Activated T-cell treated with anti-CD3 and anti-CD28 coated beads for 24 hours (primary cell): ENCODE results near the gene IQGAP1.

Experiments used
- DNase-seq: peaks from one replicate; pipeline ENCODE4 v3.0.0-alpha.2; 2020; ENCODE audit warnings: low read depth

The IQGAP1 gene

DNA sequence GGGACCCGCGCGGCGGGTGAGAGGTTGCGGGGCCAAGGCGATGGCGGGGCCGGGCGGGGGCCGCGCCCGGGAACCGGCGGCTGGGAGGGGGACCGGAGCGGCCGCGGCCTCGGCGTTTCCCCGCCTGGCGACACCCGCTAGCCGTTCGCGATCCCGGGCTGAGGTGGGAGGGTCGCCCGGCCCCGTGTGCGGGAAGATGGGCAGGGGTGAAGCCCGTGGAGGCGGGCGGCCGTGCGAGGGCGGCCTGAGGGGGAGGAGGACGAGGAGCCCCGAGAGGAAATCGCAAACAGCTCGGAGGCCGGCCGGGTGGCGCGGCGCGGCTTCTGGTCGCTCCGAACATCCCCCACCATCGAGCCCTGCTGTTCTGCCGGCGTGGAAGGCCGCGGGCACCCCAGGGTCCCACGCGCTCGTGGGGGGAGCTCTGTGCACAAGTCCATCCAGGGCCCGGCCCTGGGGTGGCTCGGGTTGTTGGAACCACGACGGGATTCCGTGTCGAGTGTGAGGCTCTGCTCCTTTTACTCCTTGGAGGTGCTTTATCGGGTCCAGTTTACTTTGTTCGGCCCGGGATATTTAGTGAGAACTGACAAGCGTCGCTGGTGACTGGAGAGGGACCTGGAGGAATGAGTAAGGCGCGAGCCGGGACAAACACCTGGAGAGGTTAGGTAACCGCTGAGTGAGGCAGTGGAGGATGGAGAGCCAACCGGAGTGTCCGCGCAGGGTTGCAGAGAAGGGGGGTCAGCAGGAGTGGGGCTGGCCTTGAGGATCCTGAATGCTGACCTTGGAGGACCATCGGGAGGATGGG, 142.4 kb downstream of the IQGAP1 start:
- DNase-seq = peak; percentile 23

- DNase-seq = no peak
These were observed 143.1 kb downstream of the IQGAP1 start for GRCh38 chr15:90531147-90531546.

- DNase-seq = no peak
These were observed 147.2 kb downstream of the IQGAP1 start for GRCh38 chr15:90535254-90535653.

DNA sequence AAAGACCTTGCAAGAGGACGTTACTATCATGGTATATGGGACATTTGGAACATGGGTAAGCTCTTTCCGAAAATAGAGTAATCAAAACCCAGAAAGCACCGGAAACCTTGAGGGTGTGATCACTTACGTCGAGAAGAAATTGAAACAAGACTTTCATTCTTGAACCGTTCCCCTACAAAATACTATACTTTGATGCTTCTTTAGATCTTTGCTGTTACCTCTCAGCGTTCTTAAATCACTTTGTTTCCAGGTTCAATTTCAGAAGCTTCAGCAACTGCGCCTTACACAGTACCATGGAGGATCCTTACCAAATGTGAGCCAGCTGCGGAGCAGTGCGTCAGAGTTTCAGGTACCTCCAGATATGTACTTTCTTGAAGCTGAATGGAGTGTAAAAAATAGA, 151.7 kb downstream of the IQGAP1 start:
- no peak for DNase-seq

GRCh38 chr15:90540768-90541167, 152.7 kb downstream of the IQGAP1 start:
- no peak for DNase-seq

DNA sequence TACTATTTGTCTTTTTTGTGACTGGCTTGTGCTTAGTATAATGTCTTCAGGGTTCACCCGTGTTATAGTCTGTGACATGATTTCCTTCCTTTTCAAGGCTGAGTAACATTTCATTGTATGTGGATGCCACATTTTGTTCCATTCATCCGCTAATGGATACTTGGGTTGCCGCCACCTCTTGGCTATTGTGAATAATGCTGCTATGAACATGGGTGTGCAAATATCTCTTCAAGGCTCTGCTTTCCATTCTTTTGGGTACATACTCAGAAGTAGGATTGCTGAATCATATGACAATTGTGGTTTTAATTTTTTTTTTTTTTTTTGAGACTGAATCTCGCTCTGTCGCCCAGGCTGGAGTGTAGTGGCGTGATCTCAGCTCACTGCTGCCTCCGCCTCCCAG, 157.1 kb downstream of the IQGAP1 start:
- no peak for DNase-seq

GRCh38 chr15:90547540-90547939, 159.5 kb downstream of the IQGAP1 start:
- DNase-seq = no peak

GRCh38 chr15:90550919-90551318, 162.9 kb downstream of the IQGAP1 start:
- no peak for DNase-seq
